Endodermal cell (in vitro differentiated cells): ENCODE measurements around the gene POU4F1. TPM values are rescaled to one million over a fixed set of nuclear protein-coding genes. Genes with fewer than 3 reads are reported as not detected.

Experiments used
- DNase-seq: peaks from one replicate; pipeline ENCODE4 v3.0.0-alpha.2; 2017
- H3K27ac ChIP-seq: 2 replicates; pipeline ENCODE4 v1.5.1; 2013; ENCODE audit warnings: mild to moderate bottlenecking, low read depth, low read length, moderate library complexity
- H3K27me3 ChIP-seq: 2 replicates; pipeline ENCODE4 v1.6.1; 2013; ENCODE audit warnings: mild to moderate bottlenecking, low read length, moderate library complexity; ENCODE audit not compliant: insufficient read depth, control insufficient read depth, poor library complexity, severe bottlenecking
- H3K36me3 ChIP-seq: 2 replicates; pipeline ENCODE4 v1.7.0; 2013; ENCODE audit warnings: mild to moderate bottlenecking, low read length, moderate library complexity; ENCODE audit not compliant: control insufficient read depth, insufficient read depth
- H3K4me1 ChIP-seq: one replicate; pipeline ENCODE4 v1.7.0; 2013; ENCODE audit warnings: low read length; ENCODE audit not compliant: control insufficient read depth, insufficient read depth
- H3K4me3 ChIP-seq: 2 replicates; pipeline ENCODE4 v1.5.1; 2013; ENCODE audit warnings: mild to moderate bottlenecking, low read length, moderate library complexity
- H3K9ac ChIP-seq: 2 replicates; pipeline ENCODE4 v1.6.1; 2013; ENCODE audit warnings: mild to moderate bottlenecking, low read length, moderate library complexity; ENCODE audit not compliant: poor library complexity, severe bottlenecking; ENCODE audit errors: extremely low read depth
- H3K9me3 ChIP-seq: 2 replicates; pipeline ENCODE4 v1.6.1; 2013; ENCODE audit warnings: mild to moderate bottlenecking, low read length, moderate library complexity; ENCODE audit not compliant: control insufficient read depth
- H3K27ac Mint-ChIP-seq: 2 replicates; pipeline ENCODE4 v1.8.0; 2020; ENCODE audit warnings: mixed read lengths
- H3K27me3 Mint-ChIP-seq: 2 replicates; pipeline ENCODE4 v1.8.0; 2021; ENCODE audit warnings: mild to moderate bottlenecking, mixed read lengths; ENCODE audit not compliant: insufficient read depth
- H3K36me3 Mint-ChIP-seq: 2 replicates; pipeline ENCODE4 v1.8.0; 2020; ENCODE audit warnings: low read depth, mixed read lengths
- H3K4me1 Mint-ChIP-seq: 2 replicates; pipeline ENCODE4 v1.8.0; 2020; ENCODE audit warnings: mixed read lengths
- H3K4me3 Mint-ChIP-seq: 2 replicates; pipeline ENCODE4 v1.8.0; 2020; ENCODE audit warnings: mild to moderate bottlenecking, moderate library complexity, mixed read lengths
- H3K9me3 Mint-ChIP-seq: 2 replicates; pipeline ENCODE4 v1.8.0; 2020; ENCODE audit warnings: mild to moderate bottlenecking, mixed read lengths
- CTCF ChIP-seq: fragments of 200-600 bp; sonication (generic); conservative IDR thresholded peaks from 2 replicates; pipeline ENCODE4 v1.5.0; 2021; ENCODE audit warnings: antibody characterized with exemption, mild to moderate bottlenecking
- WGBS, 2 experiments: methylation state at CpG; one replicate each; pipeline versions ENCODE4 v1.1.5 to v1.1.7; 2013; ENCODE audit warnings: missing lambda C conversion rate in 2 of 2, mixed read lengths in 1 of 2; ENCODE audit not compliant: insufficient coverage in 1 of 2, insufficient read length in 1 of 2; 5-methylcytosine and 5-hydroxymethylcytosine counted together
- total RNA-seq, 2 donors: library from RNA; stranded (reverse); fragmentation: NEBNext Ultra II Directional in 1 of 2; extraction: Animal tissue kit (Norgen Biotek cat#: 25700) in 1 of 2; gene quantifications; 2 replicates in 1 of 2; 3 replicates in 1 of 2; pipeline ENCODE4 v1.2.1, GENCODE V29; 2021

POU4F1 gene
- total RNA-seq, 2 donors from 2014 or later: 0.11 to 0.15 TPM

- Histone ChIP-seq H3K4me3 (no peak overlapping the region), H3K36me3 (no peaks in the 10 kb centered on the region), H3K9ac (no peak overlapping the region), H3K27me3 (peaks cover 97% of the 10 kb centered on the region), H3K4me1 (peaks cover 7% of the 10 kb centered on the region), H3K9me3 (no peaks in the 10 kb centered on the region), H3K27ac (no peak overlapping the region)
- Mint-ChIP-seq H3K4me1 (peaks cover 19% of the 10 kb centered on the region), H3K4me3 (no peak overlapping the region), H3K27ac (no peak overlapping the region), H3K36me3 (no peaks in the 10 kb centered on the region), H3K27me3 (peaks cover 96% of the 10 kb centered on the region), H3K9me3 (no peaks in the 10 kb centered on the region)
- TF ChIP-seq CTCF: peak; percentile 61
- DNase-seq: peak; percentile 83
- WGBS, 2 experiments: 3% methylated on average over 13 to 20 of the region's 20 CpGs
Measured at GRCh38 chr13:78604782-78605611, 1.6 kb upstream of the POU4F1 start.

GRCh38 chr13:78602561-78603239 lies 652 bp downstream of the POU4F1 start:
- no peaks in the 10 kb centered on the region for H3K36me3 ChIP-seq
- Mint-ChIP-seq H3K9me3 (no peaks in the 10 kb centered on the region), H3K4me1 (peaks cover 12% of the 10 kb centered on the region), H3K36me3 (no peaks in the 10 kb centered on the region), H3K27me3 (peaks cover 96% of the 10 kb centered on the region), H3K27ac (no peak overlapping the region), H3K4me3 (peak overlapping the region; percentile 55)
- TF ChIP-seq CTCF: no peak
- H3K27me3 ChIP-seq: peaks cover 97% of the 10 kb centered on the region
- peak overlapping the region; percentile 77 for H3K4me3 ChIP-seq
- no peak overlapping the region for H3K27ac ChIP-seq
- WGBS, 2 experiments: 0 to 1% methylated on average over 17 to 51 of the region's 51 CpGs
- H3K4me1 ChIP-seq: no peaks in the 10 kb centered on the region
- no peak overlapping the region for H3K9ac ChIP-seq
- peak; percentile 72 for DNase-seq
- H3K9me3 ChIP-seq: no peaks in the 10 kb centered on the region

- H3K27ac Mint-ChIP-seq: no peak overlapping the region
- H3K4me3 Mint-ChIP-seq: peak overlapping the region; percentile 55
- Histone ChIP-seq H3K4me1 (no peaks in the 10 kb centered on the region), H3K4me3 (peak overlapping the region; percentile 77), H3K9ac (no peak overlapping the region), H3K27me3 (peaks cover 97% of the 10 kb centered on the region), H3K36me3 (no peaks in the 10 kb centered on the region), H3K27ac (no peak overlapping the region), H3K9me3 (no peaks in the 10 kb centered on the region)
- H3K27me3 Mint-ChIP-seq: peaks cover 96% of the 10 kb centered on the region
- 1 to 3% methylated on average over 6 to 110 of the region's 112 CpGs for WGBS, 2 experiments
- H3K36me3 Mint-ChIP-seq: no peaks in the 10 kb centered on the region
- no peak for DNase-seq
- peaks cover 6% of the 10 kb centered on the region for H3K4me1 Mint-ChIP-seq
- H3K9me3 Mint-ChIP-seq: no peaks in the 10 kb centered on the region
- TF ChIP-seq CTCF: no peak
Measured at GRCh38 chr13:78601874-78602560, 1.3 kb downstream of the POU4F1 start.
